SU-DHL-6 (cell line): ENCODE data around the gene NCKAP5.

ENCODE experiments used
- EZH2phosphoT487 ChIP-seq: fragments of 200-600 bp; sonication (generic), shearing (Covaris generic); conservative IDR thresholded peaks from 2 replicates; pipeline ENCODE4 v1.6.1; 2018; ENCODE audit warnings: mild to moderate bottlenecking, antibody characterized with exemption, low read length, moderate library complexity, mixed read lengths
- TF ChIP-seq, protein P1 (sequence below): fragments of 200-600 bp; sonication (generic); IDR thresholded peaks from one replicate; pipeline ENCODE4 v1.5.1; 2017; ENCODE audit warnings: antibody characterized with exemption, mild to moderate bottlenecking, low read length, moderate library complexity; ENCODE audit not compliant: insufficient read depth, poor library complexity, severe bottlenecking

- TF ChIP-seq, protein P1, sequence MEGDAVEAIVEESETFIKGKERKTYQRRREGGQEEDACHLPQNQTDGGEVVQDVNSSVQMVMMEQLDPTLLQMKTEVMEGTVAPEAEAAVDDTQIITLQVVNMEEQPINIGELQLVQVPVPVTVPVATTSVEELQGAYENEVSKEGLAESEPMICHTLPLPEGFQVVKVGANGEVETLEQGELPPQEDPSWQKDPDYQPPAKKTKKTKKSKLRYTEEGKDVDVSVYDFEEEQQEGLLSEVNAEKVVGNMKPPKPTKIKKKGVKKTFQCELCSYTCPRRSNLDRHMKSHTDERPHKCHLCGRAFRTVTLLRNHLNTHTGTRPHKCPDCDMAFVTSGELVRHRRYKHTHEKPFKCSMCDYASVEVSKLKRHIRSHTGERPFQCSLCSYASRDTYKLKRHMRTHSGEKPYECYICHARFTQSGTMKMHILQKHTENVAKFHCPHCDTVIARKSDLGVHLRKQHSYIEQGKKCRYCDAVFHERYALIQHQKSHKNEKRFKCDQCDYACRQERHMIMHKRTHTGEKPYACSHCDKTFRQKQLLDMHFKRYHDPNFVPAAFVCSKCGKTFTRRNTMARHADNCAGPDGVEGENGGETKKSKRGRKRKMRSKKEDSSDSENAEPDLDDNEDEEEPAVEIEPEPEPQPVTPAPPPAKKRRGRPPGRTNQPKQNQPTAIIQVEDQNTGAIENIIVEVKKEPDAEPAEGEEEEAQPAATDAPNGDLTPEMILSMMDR, result no peak
- no peak for TF ChIP-seq EZH2phosphoT487
Measured at GRCh38 chr2:133266041-133266925, 302.0 kb downstream of the NCKAP5 start.
